ENCODE results near the gene PLXDC2. TPM values are rescaled to one million over a fixed set of nuclear protein-coding genes. Genes with fewer than 3 reads are reported as not detected.
A peak's percentile ranks its signal among the peaks of the same experiment; 100 is the strongest.

PLXDC2 gene
- total RNA-seq, 1 experiment from 2014 or later = 38.7 TPM

DNA sequence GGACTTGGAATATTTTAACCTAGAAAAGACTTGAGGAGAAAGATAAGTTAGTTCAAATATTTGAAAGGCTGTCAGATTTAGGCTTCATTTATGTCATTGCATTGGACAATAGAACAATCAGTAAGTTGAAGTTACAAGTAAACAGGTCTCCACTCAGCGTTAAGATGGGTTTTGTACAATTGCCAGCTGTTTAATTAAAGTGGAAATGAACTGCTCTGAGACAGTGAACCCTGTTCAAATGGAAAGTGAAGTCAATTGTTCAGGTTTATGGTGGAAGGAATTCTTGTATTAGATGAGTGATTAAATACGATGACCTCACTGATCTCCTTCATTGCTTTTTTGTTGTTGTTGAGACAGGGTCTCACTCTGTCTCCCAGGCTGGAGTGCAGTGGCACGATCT is 151.7 kb downstream of the PLXDC2 start:
- Histone ChIP-seq H2BK120ac (ENCODE audit: low read depth, low read length, poor library complexity, severe bottlenecking) (no peak overlapping the region), H3T11ph (ENCODE audit: low read length) (no peak overlapping the region), H4K8ac (replicated peaks; ENCODE audit: insufficient read length, low read depth, low read length) (no peak overlapping the region), H3K23ac (ENCODE audit: insufficient read length, low read depth, low read length) (no peak overlapping the region), H3K4me1 (ENCODE audit: insufficient read depth, low read length) (peaks cover 3% of the 10 kb centered on the region; the same call in 1 of the 2 replicates), H4K5ac (ENCODE audit: insufficient read length, low read depth, low read length) (no peak overlapping the region), H3K4me2 (ENCODE audit: insufficient read depth, insufficient read length, low read length) (no peak overlapping the region), H3K18ac (ENCODE audit: insufficient read length, low read depth, low read length) (no peak overlapping the region), H2BK5ac (ENCODE audit: insufficient read length, low read length) (no peak overlapping the region), H2BK15ac (ENCODE audit: low read depth, low read length) (no peak overlapping the region), H2AK5ac (ENCODE audit: insufficient read length, low read length) (no peak overlapping the region), H3K9ac (ENCODE audit: extremely low read depth, insufficient read length, low read length) (no peak overlapping the region), H3K4ac (ENCODE audit: low read depth, low read length) (no peak overlapping the region), H3K14ac (ENCODE audit: insufficient read depth, low read length) (no peak overlapping the region), H3K27ac (ENCODE audit: insufficient read length, low read depth, low read length) (no peak overlapping the region), H3K23me2 (ENCODE audit: insufficient read length, low read depth, low read length, poor library complexity, severe bottlenecking) (no peaks in the 10 kb centered on the region), H3K79me2 (ENCODE audit: insufficient read depth, low read length) (no peaks in the 10 kb centered on the region), H3K79me1 (ENCODE audit: insufficient read depth, low read depth, low read length, poor library complexity, severe bottlenecking) (no peaks in the 10 kb centered on the region), H3K9me3 (ENCODE audit: control insufficient read depth, low read depth, low read length) (no peaks in the 10 kb centered on the region), H2AFZ (ENCODE audit: low read length) (no peak overlapping the region), H4K20me1 (ENCODE audit: control insufficient read depth, insufficient read depth, insufficient read length) (no peaks in the 10 kb centered on the region), H2BK20ac (ENCODE audit: low read depth, low read length, poor library complexity, severe bottlenecking) (no peak overlapping the region), H4K91ac (ENCODE audit: insufficient read length, low read depth, low read length) (no peak overlapping the region), H2BK12ac (ENCODE audit: insufficient read length, low read depth, low read length) (no peak overlapping the region), H3K27me3 (ENCODE audit: insufficient read depth, low read length) (no peaks in the 10 kb centered on the region), H3K56ac (ENCODE audit: insufficient read length, low read depth, low read length) (no peak overlapping the region)
- no peak for DNase-seq
- Mint-ChIP-seq H3K27ac (peak overlapping the region in 2 of 3 experiments; percentile 55 to 85; a peak in 4 of 7 replicates), H3K4me1 (peaks cover 45 to 61% of the 10 kb centered on the region in 2 experiments), H3K27me3 (ENCODE audit: low read depth) (no peaks in the 10 kb centered on the region), H3K9me3 (peaks cover 0 to 1% of the 10 kb centered on the region in 2 experiments; a peak in 1 of 5 replicates), H3K4me3 (no peak overlapping the region), H3K36me3 (ENCODE audit: insufficient read depth in 1 of 3, low read depth in 3 of 3) (peaks cover 1 to 3% (median 2%) of the 10 kb centered on the region in 3 experiments; a peak in 4 of 7 replicates)
- TF ChIP-seq, protein P1, sequence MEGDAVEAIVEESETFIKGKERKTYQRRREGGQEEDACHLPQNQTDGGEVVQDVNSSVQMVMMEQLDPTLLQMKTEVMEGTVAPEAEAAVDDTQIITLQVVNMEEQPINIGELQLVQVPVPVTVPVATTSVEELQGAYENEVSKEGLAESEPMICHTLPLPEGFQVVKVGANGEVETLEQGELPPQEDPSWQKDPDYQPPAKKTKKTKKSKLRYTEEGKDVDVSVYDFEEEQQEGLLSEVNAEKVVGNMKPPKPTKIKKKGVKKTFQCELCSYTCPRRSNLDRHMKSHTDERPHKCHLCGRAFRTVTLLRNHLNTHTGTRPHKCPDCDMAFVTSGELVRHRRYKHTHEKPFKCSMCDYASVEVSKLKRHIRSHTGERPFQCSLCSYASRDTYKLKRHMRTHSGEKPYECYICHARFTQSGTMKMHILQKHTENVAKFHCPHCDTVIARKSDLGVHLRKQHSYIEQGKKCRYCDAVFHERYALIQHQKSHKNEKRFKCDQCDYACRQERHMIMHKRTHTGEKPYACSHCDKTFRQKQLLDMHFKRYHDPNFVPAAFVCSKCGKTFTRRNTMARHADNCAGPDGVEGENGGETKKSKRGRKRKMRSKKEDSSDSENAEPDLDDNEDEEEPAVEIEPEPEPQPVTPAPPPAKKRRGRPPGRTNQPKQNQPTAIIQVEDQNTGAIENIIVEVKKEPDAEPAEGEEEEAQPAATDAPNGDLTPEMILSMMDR (conservative IDR thresholded peaks at IDR 0.05) = no peak
- no CpG with 5 or more reads among the region's 3 CpGs for WGBS (ENCODE audit: extremely low coverage, insufficient read length, low lambda C conversion rate)

Data from H9 (cell line).